DOHH2 (cell line): ENCODE measurements around the gene CAB39L.

Source experiments
- H3F3A ChIP-seq: fragments of 200-600 bp; sonication (generic), shearing (Covaris generic); 2 replicates; pipeline ENCODE4 v1.6.0; 2016; ENCODE audit warnings: antibody characterized with exemption, mild to moderate bottlenecking; ENCODE audit not compliant: control insufficient read depth, insufficient read depth
- H3K27ac ChIP-seq: fragments of 200-600 bp; sonication (generic); 2 replicates; pipeline ENCODE4 v1.5.1; 2014; ENCODE audit warnings: low read depth, mild to moderate bottlenecking, low read length, moderate library complexity
- H3K27me3 ChIP-seq: fragments of 200-600 bp; sonication (generic); 2 replicates; pipeline ENCODE4 v1.6.1; 2014; ENCODE audit warnings: mild to moderate bottlenecking, low read length, mixed read lengths; ENCODE audit not compliant: control insufficient read depth
- H3K36me3 ChIP-seq: fragments of 200-600 bp; sonication (generic); 2 replicates; pipeline ENCODE4 v1.6.1; 2014; ENCODE audit warnings: mild to moderate bottlenecking, low read length, moderate library complexity, mixed read lengths; ENCODE audit not compliant: control insufficient read depth
- H3K4me1 ChIP-seq: fragments of 200-600 bp; sonication (generic); 2 replicates; pipeline ENCODE4 v1.6.1; 2014; ENCODE audit warnings: mild to moderate bottlenecking, low read length, mixed read lengths; ENCODE audit not compliant: control insufficient read depth
- H3K4me2 ChIP-seq: fragments of 200-600 bp; sonication (generic); 2 replicates; pipeline ENCODE4 v1.6.0; 2014; ENCODE audit warnings: mild to moderate bottlenecking, low read length, moderate library complexity
- H3K4me3 ChIP-seq: fragments of 200-600 bp; sonication (generic); 2 replicates; pipeline ENCODE4 v1.5.1; 2014; ENCODE audit warnings: mild to moderate bottlenecking, low read length, mixed read lengths
- H3K79me2 ChIP-seq: fragments of 200-600 bp; sonication (generic); 2 replicates; pipeline ENCODE4 v1.6.1; 2014; ENCODE audit warnings: mild to moderate bottlenecking, low read length, mixed read lengths; ENCODE audit not compliant: control insufficient read depth
- H3K9me2 ChIP-seq: fragments of 200-600 bp; sonication (generic); replicated peaks from 2 replicates; pipeline ENCODE4 v1.6.1; 2014; ENCODE audit warnings: mild to moderate bottlenecking, low read length, mixed read lengths; ENCODE audit not compliant: control insufficient read depth
- H3K9me3 ChIP-seq: fragments of 200-600 bp; sonication (generic); 2 replicates; pipeline ENCODE4 v1.6.1; 2014; ENCODE audit warnings: antibody characterized with exemption, low read length, mixed read lengths; ENCODE audit not compliant: control insufficient read depth, insufficient read depth
- H4K20me1 ChIP-seq: fragments of 200-600 bp; sonication (generic); 2 replicates; pipeline ENCODE4 v1.6.0; 2014; ENCODE audit warnings: low read depth, mild to moderate bottlenecking, antibody characterized with exemption, low read length, moderate library complexity; ENCODE audit not compliant: control insufficient read depth, insufficient read depth
- EZH2phosphoT487 ChIP-seq: fragments of 200-600 bp; sonication (generic); IDR thresholded peaks from 2 replicates; pipeline ENCODE4 v1.6.1; 2017; ENCODE audit warnings: borderline replicate concordance, mild to moderate bottlenecking, antibody characterized with exemption, low read length, moderate library complexity, mixed read lengths
- TF ChIP-seq, protein P1 (sequence below): fragments of 200-600 bp; sonication (generic); IDR thresholded peaks from one replicate; pipeline ENCODE4 v1.5.1; 2014; ENCODE audit warnings: antibody characterized with exemption, mild to moderate bottlenecking, low read depth, low read length; ENCODE audit not compliant: poor library complexity, severe bottlenecking

Gene CAB39L

DNA sequence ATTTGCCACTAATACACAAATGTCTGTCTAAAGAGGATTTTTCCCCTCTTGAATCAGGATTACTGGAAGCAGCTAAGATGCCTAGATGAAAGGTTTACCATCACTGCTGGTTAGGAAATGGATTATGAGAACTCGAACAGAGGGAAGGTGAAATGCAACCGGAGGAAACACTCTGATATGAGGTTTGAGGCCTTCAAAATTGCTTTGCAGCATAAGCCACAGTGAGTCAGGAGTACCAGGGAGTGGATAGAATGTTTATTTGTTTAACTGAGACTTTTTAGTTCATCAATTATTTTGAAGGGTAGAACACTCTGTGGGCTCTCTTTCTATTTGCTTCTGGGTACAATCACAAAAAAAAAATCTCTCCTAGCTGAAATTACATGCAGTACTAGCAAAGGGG is 178.0 kb downstream of the CAB39L start:
- Histone ChIP-seq H3K4me2 (no peak overlapping the region), H3K27ac (no peak overlapping the region), H3K9me3 (no peaks in the 10 kb centered on the region), H4K20me1 (no peaks in the 10 kb centered on the region), H3K79me2 (no peaks in the 10 kb centered on the region), H3K27me3 (no peaks in the 10 kb centered on the region), H3K4me3 (no peak overlapping the region), H3F3A (no peaks in the 10 kb centered on the region), H3K36me3 (peaks cover 14% of the 10 kb centered on the region; the same call in 1 of the 2 replicates), H3K9me2 (no peaks in the 10 kb centered on the region), H3K4me1 (no peaks in the 10 kb centered on the region)
- TF ChIP-seq EZH2phosphoT487, result no peak
- TF ChIP-seq, protein P1, sequence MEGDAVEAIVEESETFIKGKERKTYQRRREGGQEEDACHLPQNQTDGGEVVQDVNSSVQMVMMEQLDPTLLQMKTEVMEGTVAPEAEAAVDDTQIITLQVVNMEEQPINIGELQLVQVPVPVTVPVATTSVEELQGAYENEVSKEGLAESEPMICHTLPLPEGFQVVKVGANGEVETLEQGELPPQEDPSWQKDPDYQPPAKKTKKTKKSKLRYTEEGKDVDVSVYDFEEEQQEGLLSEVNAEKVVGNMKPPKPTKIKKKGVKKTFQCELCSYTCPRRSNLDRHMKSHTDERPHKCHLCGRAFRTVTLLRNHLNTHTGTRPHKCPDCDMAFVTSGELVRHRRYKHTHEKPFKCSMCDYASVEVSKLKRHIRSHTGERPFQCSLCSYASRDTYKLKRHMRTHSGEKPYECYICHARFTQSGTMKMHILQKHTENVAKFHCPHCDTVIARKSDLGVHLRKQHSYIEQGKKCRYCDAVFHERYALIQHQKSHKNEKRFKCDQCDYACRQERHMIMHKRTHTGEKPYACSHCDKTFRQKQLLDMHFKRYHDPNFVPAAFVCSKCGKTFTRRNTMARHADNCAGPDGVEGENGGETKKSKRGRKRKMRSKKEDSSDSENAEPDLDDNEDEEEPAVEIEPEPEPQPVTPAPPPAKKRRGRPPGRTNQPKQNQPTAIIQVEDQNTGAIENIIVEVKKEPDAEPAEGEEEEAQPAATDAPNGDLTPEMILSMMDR, result no peak

DNA sequence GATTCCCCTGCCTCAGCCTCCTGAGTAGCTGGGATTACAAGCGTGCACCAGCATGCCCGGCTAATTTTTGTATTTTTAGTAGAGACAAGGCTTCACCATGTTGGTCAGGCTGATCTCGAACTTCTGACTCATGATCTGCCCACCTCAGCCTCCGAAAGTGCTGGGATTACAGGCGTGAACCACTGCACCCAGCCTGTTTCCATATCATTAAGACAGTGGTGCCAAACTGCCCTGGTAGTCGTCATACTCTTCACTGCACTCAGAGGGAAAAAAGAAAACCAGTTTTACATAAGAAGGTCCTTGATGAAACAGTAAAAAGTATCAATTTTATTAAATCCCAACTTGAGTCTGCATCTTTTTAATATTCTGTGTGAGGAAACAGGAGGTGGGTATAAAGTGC is 181.2 kb downstream of the CAB39L start:
- TF ChIP-seq, protein P1, result no peak
- no peak for TF ChIP-seq EZH2phosphoT487
- Histone ChIP-seq H3K4me1 (no peaks in the 10 kb centered on the region), H3K27ac (no peak overlapping the region), H3K9me2 (no peaks in the 10 kb centered on the region), H3K79me2 (no peaks in the 10 kb centered on the region), H4K20me1 (no peaks in the 10 kb centered on the region), H3K4me2 (no peak overlapping the region), H3K27me3 (no peaks in the 10 kb centered on the region), H3K36me3 (peaks cover 27% of the 10 kb centered on the region), H3F3A (no peaks in the 10 kb centered on the region), H3K4me3 (no peak overlapping the region), H3K9me3 (no peaks in the 10 kb centered on the region)

DNA sequence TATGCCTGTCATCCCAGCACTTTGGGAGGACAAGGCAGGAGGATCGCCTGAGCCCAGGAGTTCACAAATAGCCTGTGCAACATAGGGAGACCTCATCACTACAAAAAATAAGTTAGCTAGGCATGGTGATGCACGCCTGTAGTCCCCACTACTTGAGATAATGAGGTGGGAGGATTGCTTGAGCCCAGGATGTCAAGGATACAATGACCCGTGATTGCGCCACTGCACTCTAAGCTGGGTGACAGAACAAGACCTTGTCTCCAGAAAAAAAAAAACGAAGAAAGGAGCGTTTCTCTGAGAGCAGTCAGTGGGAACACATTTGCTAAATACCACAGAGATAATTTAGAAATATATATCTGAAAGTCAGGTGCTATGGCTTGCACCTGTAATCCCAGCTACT is 184.3 kb downstream of the CAB39L start:
- H3K79me2 ChIP-seq, result no peaks in the 10 kb centered on the region
- H3K4me1 ChIP-seq, result no peaks in the 10 kb centered on the region
- peaks cover 41% of the 10 kb centered on the region for H3K36me3 ChIP-seq
- H4K20me1 ChIP-seq, result no peaks in the 10 kb centered on the region
- H3K9me3 ChIP-seq, result no peaks in the 10 kb centered on the region
- H3K27me3 ChIP-seq, result no peaks in the 10 kb centered on the region
- H3F3A ChIP-seq, result no peaks in the 10 kb centered on the region
- TF ChIP-seq, protein P1, result no peak
- no peak for TF ChIP-seq EZH2phosphoT487
- no peak overlapping the region for H3K4me3 ChIP-seq
- no peaks in the 10 kb centered on the region for H3K9me2 ChIP-seq
- H3K4me2 ChIP-seq, result no peak overlapping the region
- no peak overlapping the region for H3K27ac ChIP-seq
